Caco-2 (cell line): ENCODE data around the gene ACAT2. TPM values are rescaled to one million over a fixed set of nuclear protein-coding genes. Genes with fewer than 3 reads are reported as not detected.

Source experiments
- BruUV-seq: library from RNA; stranded (reverse); fragments of 400-500 nt; replicated peaks from 2 replicates; lab custom pipeline; 2021; lab: Mats Ljungman, UMichigan
- CTCF ChIA-PET: fragments of 300-600 bp; sonication (Branson Sonifier 250); formaldehyde crosslinking; loops from one replicate; lab custom pipeline; 2022; ENCODE audit warnings: antibody characterized with exemption; lab: Charles Lee
- POLR2A ChIA-PET: fragments of 300-600 bp; sonication (Branson Sonifier 250); formaldehyde crosslinking; loops from one replicate; lab custom pipeline; 2022; ENCODE audit warnings: antibody characterized with exemption; lab: Charles Lee
- DNase-seq, 2 experiments: peaks; one replicate each; pipeline versions ENCODE4 v3.0.0 to v3.0.0-alpha.2; 2020 to 2022
- H3K27me3 ChIP-seq: replicated peaks from 2 replicates; pipeline ENCODE4 v1.6.0; 2011; ENCODE audit warnings: low read length; ENCODE audit not compliant: control insufficient read depth, insufficient read depth
- H3K36me3 ChIP-seq: 2 replicates; pipeline ENCODE4 v1.5.1; 2011; ENCODE audit warnings: low read length; ENCODE audit not compliant: control insufficient read depth, insufficient read depth
- H3K4me1 ChIP-seq: fragments of 250-450 bp; sonication (Bioruptor Pico); 2 replicates; pipeline ENCODE4 v1.5.1; 2020; ENCODE audit warnings: mild to moderate bottlenecking
- H3K4me3 ChIP-seq: 2 replicates; pipeline ENCODE4 v1.5.1; 2011; ENCODE audit warnings: low read depth, mild to moderate bottlenecking, control low read depth, low read length
- H3K9me3 ChIP-seq: fragments of 250-450 bp; sonication (Bioruptor Pico); 2 replicates; pipeline ENCODE4 v1.5.1; 2020; ENCODE audit warnings: mild to moderate bottlenecking, moderate library complexity
- H3K27ac Mint-ChIP-seq: one replicate; pipeline ENCODE4 v1.8.0; 2022; ENCODE audit warnings: mixed read lengths; ENCODE audit not compliant: unreplicated experiment
- H3K27me3 Mint-ChIP-seq: one replicate; pipeline ENCODE4 v1.8.0; 2022; ENCODE audit warnings: mixed read lengths; ENCODE audit not compliant: insufficient read depth, unreplicated experiment
- H3K36me3 Mint-ChIP-seq: one replicate; pipeline ENCODE4 v1.8.0; 2022; ENCODE audit warnings: mild to moderate bottlenecking, mixed read lengths; ENCODE audit not compliant: insufficient read depth, unreplicated experiment
- H3K4me1 Mint-ChIP-seq: one replicate; pipeline ENCODE4 v1.8.0; 2022; ENCODE audit warnings: low read depth, mixed read lengths; ENCODE audit not compliant: unreplicated experiment
- H3K4me3 Mint-ChIP-seq: one replicate; pipeline ENCODE4 v1.8.0; 2022; ENCODE audit warnings: mild to moderate bottlenecking, moderate library complexity, mixed read lengths; ENCODE audit not compliant: unreplicated experiment
- H3K9me3 Mint-ChIP-seq: one replicate; pipeline ENCODE4 v1.8.0; 2022; ENCODE audit warnings: mixed read lengths; ENCODE audit not compliant: unreplicated experiment
- CTCF ChIP-seq, 2 experiments: fragments of 200-600 bp in 1 of 2; IDR thresholded peaks; 1 replicate in 1 of 2; 2 replicates in 1 of 2; pipeline versions ENCODE4 v1.5.1 to v1.8.0; 2011 to 2022; ENCODE audit warnings: antibody characterized with exemption in 1 of 2, control low read depth in 1 of 2, inconsistent platforms in 1 of 2, low read depth in 1 of 2, low read length in 1 of 2, mild to moderate bottlenecking in 1 of 2, moderate library complexity in 1 of 2; ENCODE audit not compliant: insufficient read depth in 1 of 2, severe bottlenecking in 1 of 2, unreplicated experiment in 1 of 2
- intact Hi-C: fragments of 100-400 bp; cut with micrococcal nuclease; formaldehyde crosslinking; loops from one replicate; pipeline ENCODE4 v1.10.0; 2022; ENCODE audit not compliant: unreplicated experiment
- total RNA-seq: library from RNA; stranded (reverse); gene quantifications from 2 replicates; pipeline ENCODE4 v1.2.3, GENCODE V29; 2022

ACAT2 gene
- total RNA-seq, 1 experiment from 2014 or later: 131 TPM

- no peaks in the 10 kb centered on the region; the same call in 1 of the 2 replicates for H3K36me3 ChIP-seq
- BruUV-seq: no TSS peak
Measured at GRCh38 chr6:159751448-159751847, 10.4 kb upstream of the ACAT2 start.

GRCh38 chr6:159753081-159753872, 8.6 kb upstream of the ACAT2 start:
- Mint-ChIP-seq H3K4me1 (peaks cover 6% of the 10 kb centered on the region), H3K27me3 (no peaks in the 10 kb centered on the region), H3K36me3 (peaks cover 94% of the 10 kb centered on the region), H3K27ac (no peak overlapping the region), H3K4me3 (no peak overlapping the region), H3K9me3 (no peaks in the 10 kb centered on the region)
- ChIA-PET CTCF (no interaction called here), POLR2A (no interaction called here)
- TF ChIP-seq CTCF (IDR thresholded peaks at IDR 0.05; ENCODE audit: insufficient read depth in 1 of 2, low read depth in 1 of 2, low read length in 1 of 2, severe bottlenecking in 1 of 2, unreplicated experiment in 1 of 2): no peak
- H3K36me3 ChIP-seq: no peaks in the 10 kb centered on the region; the same call in 1 of the 2 replicates
- H3K9me3 ChIP-seq: no peaks in the 10 kb centered on the region
- no peak for DNase-seq
- no peaks in the 10 kb centered on the region for H3K4me1 ChIP-seq
- intact Hi-C loops: no loop called here
- H3K27me3 ChIP-seq: no peaks in the 10 kb centered on the region
- H3K4me3 ChIP-seq: no peak overlapping the region
- BruUV-seq: no TSS peak

More at GRCh38 chr6:159751448-159751847, 10.4 kb upstream of the ACAT2 start:
- POLR2A ChIA-PET: interaction anchor here (0.8 kb wide), 1 partner anchor 10 kb away, joined by 4 read pairs; the partner anchor contains the start of gene ACAT2
- Mint-ChIP-seq H3K36me3 (peaks cover 83% of the 10 kb centered on the region), H3K27ac (no peak overlapping the region), H3K9me3 (no peaks in the 10 kb centered on the region), H3K4me3 (no peak overlapping the region), H3K27me3 (no peaks in the 10 kb centered on the region), H3K4me1 (no peaks in the 10 kb centered on the region)
- Histone ChIP-seq H3K4me1 (no peaks in the 10 kb centered on the region), H3K9me3 (no peaks in the 10 kb centered on the region), H3K27me3 (no peaks in the 10 kb centered on the region), H3K4me3 (no peak overlapping the region)
- intact Hi-C loops: no loop called here
- CTCF ChIA-PET: interaction anchor here (0.9 kb wide), 1 partner anchor 56 kb away, joined by 3 read pairs; no protein-coding TSS in a partner anchor
- no peak for TF ChIP-seq CTCF (IDR thresholded peaks at IDR 0.05; ENCODE audit: insufficient read depth in 1 of 2, low read depth in 1 of 2, low read length in 1 of 2, severe bottlenecking in 1 of 2, unreplicated experiment in 1 of 2)
- no peak for DNase-seq

- Mint-ChIP-seq H3K4me3 (no peak overlapping the region), H3K4me1 (peaks cover 11% of the 10 kb centered on the region), H3K27me3 (no peaks in the 10 kb centered on the region), H3K36me3 (peaks cover 91% of the 10 kb centered on the region), H3K9me3 (no peaks in the 10 kb centered on the region), H3K27ac (no peak overlapping the region)
- no TSS peak for BruUV-seq
- no peaks in the 10 kb centered on the region; the same call in 1 of the 2 replicates for H3K36me3 ChIP-seq
- no peaks in the 10 kb centered on the region for H3K27me3 ChIP-seq
- no peaks in the 10 kb centered on the region for H3K4me1 ChIP-seq
- CTCF ChIA-PET: no interaction called here
- POLR2A ChIA-PET: interaction anchor here (0.6 kb wide), 1 partner anchor 67 kb away, joined by 3 read pairs; no protein-coding TSS in a partner anchor
- no peak for TF ChIP-seq CTCF (IDR thresholded peaks at IDR 0.05; ENCODE audit: insufficient read depth in 1 of 2, low read depth in 1 of 2, low read length in 1 of 2, severe bottlenecking in 1 of 2, unreplicated experiment in 1 of 2)
- no peaks in the 10 kb centered on the region for H3K9me3 ChIP-seq
- H3K4me3 ChIP-seq: no peak overlapping the region
- DNase-seq: no peak
- intact Hi-C loops: no loop called here
Measured at GRCh38 chr6:159754401-159754800, 7.4 kb upstream of the ACAT2 start.
